T-helper 1 cell treated with Interleukin-12 subunit alpha and Interleukin-12 subunit beta and Interleukin-4 antibody, amounts not matched to agents 30 μg/mL and 1 μg/mL, for 36 hours (primary cell): ENCODE measurements around the gene RSAD1.

Source experiments
- H3K27ac Mint-ChIP-seq: one replicate; pipeline ENCODE4 v1.8.0; 2021; ENCODE audit warnings: mild to moderate bottlenecking, mixed read lengths
- H3K27me3 Mint-ChIP-seq: one replicate; pipeline ENCODE4 v1.8.0; 2021; ENCODE audit warnings: low read depth, mixed read lengths
- H3K36me3 Mint-ChIP-seq: one replicate; pipeline ENCODE4 v1.8.0; 2021; ENCODE audit warnings: low read depth, mixed read lengths
- H3K4me1 Mint-ChIP-seq: one replicate; pipeline ENCODE4 v1.8.0; 2021; ENCODE audit warnings: low read depth, mixed read lengths
- H3K4me3 Mint-ChIP-seq: one replicate; pipeline ENCODE4 v1.8.0; 2021; ENCODE audit warnings: mild to moderate bottlenecking, moderate library complexity, mixed read lengths
- H3K9me3 Mint-ChIP-seq: one replicate; pipeline ENCODE4 v1.8.0; 2021; ENCODE audit warnings: mixed read lengths

The RSAD1 gene

DNA sequence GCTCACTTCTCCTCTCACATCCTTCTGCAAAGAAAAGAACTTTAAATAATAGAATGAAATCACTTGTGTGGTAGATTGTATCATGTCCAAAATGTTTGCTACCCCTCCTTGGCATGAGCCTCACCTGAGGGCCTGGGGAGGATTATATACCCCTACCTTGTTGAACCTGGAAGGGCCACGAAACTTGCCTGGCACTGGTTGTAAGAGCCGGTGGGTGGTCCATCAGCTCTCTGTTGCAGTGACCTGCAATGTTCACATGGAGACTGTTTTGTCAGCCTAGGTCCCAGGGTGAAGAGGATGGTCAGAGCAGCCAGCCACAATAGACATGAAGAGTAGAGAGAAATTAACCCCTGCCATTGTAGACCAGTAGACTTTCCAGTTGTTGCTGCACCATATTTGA, 10.2 kb downstream of the RSAD1 start:
- Mint-ChIP-seq H3K4me3 (no peak overlapping the region), H3K27me3 (peaks cover 2% of the 10 kb centered on the region), H3K4me1 (no peaks in the 10 kb centered on the region)

GRCh38 chr17:50491505-50491904, 12.8 kb downstream of the RSAD1 start:
- Mint-ChIP-seq H3K4me3 (no peak overlapping the region), H3K27me3 (peaks cover 4% of the 10 kb centered on the region)

More for the DNA sequence above, 10.2 kb downstream of the RSAD1 start:
- no peaks in the 10 kb centered on the region for H3K9me3 Mint-ChIP-seq
- peaks cover 13% of the 10 kb centered on the region for H3K36me3 Mint-ChIP-seq
- H3K27ac Mint-ChIP-seq, result no peak overlapping the region

GRCh38 chr17:50492214-50492613, 13.6 kb downstream of the RSAD1 start:
- Mint-ChIP-seq H3K9me3 (no peaks in the 10 kb centered on the region), H3K27ac (no peak overlapping the region), H3K27me3 (peaks cover 4% of the 10 kb centered on the region), H3K4me1 (no peaks in the 10 kb centered on the region), H3K36me3 (no peaks in the 10 kb centered on the region), H3K4me3 (no peak overlapping the region)

More at GRCh38 chr17:50491505-50491904, 12.8 kb downstream of the RSAD1 start:
- no peaks in the 10 kb centered on the region for H3K4me1 Mint-ChIP-seq
- no peaks in the 10 kb centered on the region for H3K36me3 Mint-ChIP-seq
- H3K27ac Mint-ChIP-seq, result no peak overlapping the region
- H3K9me3 Mint-ChIP-seq, result no peaks in the 10 kb centered on the region

DNA sequence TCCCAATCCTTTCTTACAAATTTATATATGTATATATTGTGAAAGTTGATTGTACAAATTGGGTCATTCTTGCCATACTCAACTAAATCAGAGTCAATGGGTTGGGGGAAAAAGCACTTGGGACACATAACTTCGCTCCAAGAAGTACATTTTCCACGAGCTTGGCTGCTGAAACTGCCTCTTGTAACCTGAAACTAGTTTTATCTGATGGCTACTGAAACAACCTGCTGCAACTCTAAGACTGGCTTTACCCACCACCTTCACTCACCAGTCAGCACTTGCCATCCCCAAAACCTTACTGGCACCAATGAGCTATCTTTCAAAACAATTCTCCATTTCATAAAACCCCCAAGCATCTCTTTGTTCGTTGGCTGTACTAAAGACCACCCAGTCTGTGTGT, 15.1 kb downstream of the RSAD1 start:
- H3K4me1 Mint-ChIP-seq, result no peaks in the 10 kb centered on the region
- peaks cover 4% of the 10 kb centered on the region for H3K27me3 Mint-ChIP-seq
- no peak overlapping the region for H3K4me3 Mint-ChIP-seq
- no peaks in the 10 kb centered on the region for H3K9me3 Mint-ChIP-seq
- no peaks in the 10 kb centered on the region for H3K36me3 Mint-ChIP-seq
- no peak overlapping the region for H3K27ac Mint-ChIP-seq

GRCh38 chr17:50495217-50495823, 16.7 kb downstream of the RSAD1 start:
- H3K9me3 Mint-ChIP-seq, result no peaks in the 10 kb centered on the region
- H3K36me3 Mint-ChIP-seq, result no peaks in the 10 kb centered on the region
- peaks cover 4% of the 10 kb centered on the region for H3K27me3 Mint-ChIP-seq
- no peak overlapping the region for H3K27ac Mint-ChIP-seq
- H3K4me1 Mint-ChIP-seq, result no peaks in the 10 kb centered on the region
- H3K4me3 Mint-ChIP-seq, result no peak overlapping the region

DNA sequence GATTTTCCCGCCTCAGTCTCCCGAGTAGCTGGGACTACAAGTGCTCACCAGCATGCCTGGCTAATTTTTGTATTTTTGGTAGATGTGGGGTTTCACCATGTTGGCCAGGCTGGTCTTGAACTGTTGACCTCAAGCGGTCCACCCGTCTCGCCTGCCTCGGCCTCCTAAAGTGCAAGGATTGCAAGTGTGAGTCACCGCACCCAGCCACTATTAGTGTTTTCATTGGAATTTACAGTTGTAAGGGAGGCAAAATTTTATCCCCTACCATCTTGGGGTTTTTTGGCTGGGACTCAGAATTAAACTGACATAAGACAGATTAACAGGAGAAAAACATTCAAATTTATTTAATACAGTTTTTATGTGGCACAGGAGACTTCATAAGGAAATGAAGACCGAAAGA, 17.3 kb downstream of the RSAD1 start:
- Mint-ChIP-seq H3K36me3 (no peaks in the 10 kb centered on the region), H3K4me1 (no peaks in the 10 kb centered on the region), H3K4me3 (no peak overlapping the region), H3K27me3 (peaks cover 4% of the 10 kb centered on the region), H3K9me3 (no peaks in the 10 kb centered on the region), H3K27ac (no peak overlapping the region)

- H3K27me3 Mint-ChIP-seq, result peaks cover 4% of the 10 kb centered on the region
- no peaks in the 10 kb centered on the region for H3K36me3 Mint-ChIP-seq
- peaks cover 2% of the 10 kb centered on the region for H3K4me1 Mint-ChIP-seq
- no peak overlapping the region for H3K4me3 Mint-ChIP-seq
- H3K27ac Mint-ChIP-seq, result no peak overlapping the region
- H3K9me3 Mint-ChIP-seq, result no peaks in the 10 kb centered on the region
Observed at GRCh38 chr17:50498021-50498874, 19.6 kb downstream of the RSAD1 start.

GRCh38 chr17:50499270-50499669, 20.6 kb downstream of the RSAD1 start:
- Mint-ChIP-seq H3K4me1 (peaks cover 10% of the 10 kb centered on the region), H3K9me3 (no peaks in the 10 kb centered on the region), H3K27me3 (no peaks in the 10 kb centered on the region), H3K4me3 (no peak overlapping the region), H3K36me3 (no peaks in the 10 kb centered on the region), H3K27ac (no peak overlapping the region)

DNA sequence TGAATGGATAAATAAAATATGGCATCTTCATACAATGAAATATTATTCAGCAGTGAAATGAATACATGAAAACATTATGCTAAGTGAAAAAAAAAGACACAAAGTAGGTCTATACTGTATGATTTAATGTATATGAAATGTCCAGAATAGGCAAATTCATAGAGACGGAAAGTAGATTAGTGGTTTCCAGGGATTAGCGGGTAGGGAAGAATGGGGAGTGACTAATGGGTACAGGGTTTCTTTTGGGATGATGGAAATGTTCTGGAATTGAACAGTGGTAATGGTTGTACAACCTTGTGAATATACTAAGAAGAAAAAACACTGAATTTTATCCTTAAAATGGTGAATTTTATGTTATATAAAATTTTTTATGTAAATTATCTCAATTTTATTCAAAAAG, 21.1 kb downstream of the RSAD1 start:
- Mint-ChIP-seq H3K27me3 (no peaks in the 10 kb centered on the region), H3K4me1 (peaks cover 12% of the 10 kb centered on the region), H3K27ac (no peak overlapping the region), H3K4me3 (no peak overlapping the region), H3K36me3 (no peaks in the 10 kb centered on the region), H3K9me3 (no peaks in the 10 kb centered on the region)

DNA sequence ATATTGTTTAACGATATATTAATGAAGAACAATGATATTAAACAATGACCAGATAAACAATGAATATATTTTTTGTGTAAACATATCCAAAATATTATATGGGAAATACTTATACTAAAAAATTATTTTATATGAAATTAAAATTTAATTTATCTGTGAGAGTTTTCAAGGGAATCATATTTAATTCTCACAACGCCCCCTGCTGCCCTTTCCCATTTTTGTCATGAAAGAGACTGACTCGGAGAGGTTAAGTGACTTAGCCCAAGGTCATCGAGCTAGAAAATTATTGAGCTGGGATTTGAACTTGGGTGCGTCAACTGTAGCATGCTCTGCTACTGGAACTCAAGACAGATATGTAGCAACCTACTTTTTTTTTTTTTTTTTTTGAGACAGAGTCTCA, 22.4 kb downstream of the RSAD1 start:
- Mint-ChIP-seq H3K9me3 (no peaks in the 10 kb centered on the region), H3K27me3 (no peaks in the 10 kb centered on the region), H3K27ac (no peak overlapping the region), H3K4me3 (no peak overlapping the region), H3K36me3 (no peaks in the 10 kb centered on the region), H3K4me1 (peaks cover 16% of the 10 kb centered on the region)

DNA sequence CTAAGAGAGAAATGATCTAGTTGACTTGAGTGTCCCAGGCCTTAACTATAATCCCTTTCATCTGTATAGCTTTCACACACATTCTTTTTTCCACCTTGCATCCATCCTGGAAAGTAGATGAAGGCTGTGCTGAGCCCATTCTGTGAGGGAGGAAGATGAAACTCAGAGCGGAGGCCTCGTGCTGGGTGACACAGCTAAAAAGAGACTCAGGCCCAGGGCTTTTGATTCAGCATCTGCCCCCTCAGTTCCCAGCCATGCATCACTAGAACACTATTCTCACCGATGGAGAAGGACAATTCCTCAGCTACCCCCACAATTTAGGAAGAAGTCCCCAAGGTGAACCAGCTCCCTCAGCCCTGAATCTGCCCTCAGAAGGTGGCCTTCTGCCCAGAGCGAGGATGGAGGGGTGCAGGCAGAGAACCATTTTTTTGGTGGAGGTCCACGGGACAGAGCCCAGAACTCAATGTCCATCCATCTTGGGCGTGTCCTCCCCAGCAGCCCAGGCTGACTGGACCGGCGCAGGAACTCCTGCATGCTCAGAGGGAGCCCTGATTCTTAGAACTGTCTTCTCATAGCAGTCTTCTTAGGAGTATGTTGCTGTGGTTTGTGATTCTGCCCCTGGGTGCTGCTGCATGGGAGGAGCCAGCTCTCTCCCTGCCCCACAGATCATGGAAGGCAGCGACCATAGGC, 23.8 kb downstream of the RSAD1 start:
- no peak overlapping the region for H3K4me3 Mint-ChIP-seq
- no peaks in the 10 kb centered on the region for H3K36me3 Mint-ChIP-seq
- no peaks in the 10 kb centered on the region for H3K27me3 Mint-ChIP-seq
- H3K27ac Mint-ChIP-seq, result no peak overlapping the region
- H3K9me3 Mint-ChIP-seq, result no peaks in the 10 kb centered on the region
- peaks cover 16% of the 10 kb centered on the region for H3K4me1 Mint-ChIP-seq

DNA sequence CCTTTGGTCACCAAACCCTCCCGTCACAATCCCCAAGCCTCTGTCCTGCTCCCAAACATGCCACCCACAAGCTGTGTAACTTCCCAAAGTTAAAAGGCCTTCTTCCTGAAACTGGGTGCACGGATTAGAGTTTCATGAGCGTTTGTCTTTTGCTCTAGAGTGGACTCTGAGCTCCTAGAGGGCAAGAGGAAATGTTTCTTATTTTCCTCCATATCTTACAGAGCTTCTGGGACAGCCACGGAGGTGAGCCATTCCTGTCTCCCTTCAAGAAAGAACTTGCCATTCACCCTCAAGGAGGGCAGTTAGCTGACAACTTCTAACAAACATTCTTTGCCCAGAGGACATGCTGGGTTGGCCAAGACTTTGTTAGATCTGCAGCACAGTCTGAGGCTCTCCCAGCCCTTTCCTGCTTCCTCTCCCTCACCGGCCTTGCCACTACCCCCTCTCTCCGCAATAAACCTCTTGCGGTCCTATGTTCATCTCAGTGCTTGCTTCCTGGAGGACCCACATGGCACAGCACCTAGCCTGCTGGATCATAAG, 27.0 kb downstream of the RSAD1 start:
- no peaks in the 10 kb centered on the region for H3K9me3 Mint-ChIP-seq
- H3K4me3 Mint-ChIP-seq, result no peak overlapping the region
- no peak overlapping the region for H3K27ac Mint-ChIP-seq

GRCh38 chr17:50506298-50506697, 27.6 kb downstream of the RSAD1 start:
- Mint-ChIP-seq H3K27ac (no peak overlapping the region), H3K4me1 (peaks cover 40% of the 10 kb centered on the region), H3K27me3 (no peaks in the 10 kb centered on the region), H3K9me3 (no peaks in the 10 kb centered on the region), H3K4me3 (no peak overlapping the region), H3K36me3 (no peaks in the 10 kb centered on the region)

More for the DNA sequence above, 27.0 kb downstream of the RSAD1 start:
- Mint-ChIP-seq H3K27me3 (no peaks in the 10 kb centered on the region), H3K36me3 (no peaks in the 10 kb centered on the region), H3K4me1 (peaks cover 34% of the 10 kb centered on the region)

DNA sequence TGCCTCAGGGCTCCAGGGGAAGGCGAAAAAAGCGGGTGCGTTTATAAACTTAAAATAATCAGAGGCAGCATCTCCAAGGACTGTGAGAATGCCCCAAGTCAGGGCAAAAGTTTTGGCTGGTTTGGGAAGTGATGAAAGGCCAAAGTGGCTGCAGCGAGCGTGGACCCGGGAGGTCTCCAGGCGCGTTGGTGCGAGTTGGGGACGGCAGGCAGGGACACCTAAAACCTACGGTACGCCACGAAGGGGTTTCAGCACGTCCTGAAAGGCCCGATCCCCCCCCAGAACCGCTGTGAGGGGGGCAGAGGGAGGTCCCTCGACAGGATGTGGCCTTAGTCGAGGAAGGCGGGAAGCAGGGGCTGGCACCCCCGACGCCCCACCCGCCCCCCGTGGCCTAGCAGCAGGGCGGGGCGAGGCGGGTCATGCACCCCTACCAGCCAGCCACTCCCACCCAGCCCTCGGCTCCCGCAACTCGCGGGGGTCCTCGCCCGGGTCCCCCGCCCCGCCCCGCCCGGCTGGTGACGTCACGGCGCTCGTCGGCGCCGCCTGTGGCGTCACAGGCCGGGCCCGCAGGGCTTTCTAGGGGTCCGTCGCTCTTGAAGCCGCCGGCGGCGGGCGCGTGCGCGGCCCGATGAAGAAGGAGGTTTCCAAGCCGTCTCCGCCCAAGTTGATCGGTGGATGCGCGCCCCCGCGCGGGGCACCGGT, 29.4 kb downstream of the RSAD1 start, which contains the start of gene MYCBPAP:
TSS of gene MYCBPAP (plus strand) at position 569 of the 702 bp plus-strand sequence. CDS start 236 bp downstream, outside the sequence.
- H3K27me3 Mint-ChIP-seq, result no peaks in the 10 kb centered on the region
- H3K36me3 Mint-ChIP-seq, result no peaks in the 10 kb centered on the region
- peak within 1 kb of the TSS; percentile 93 for H3K4me3 Mint-ChIP-seq
- H3K27ac Mint-ChIP-seq, result peak within 1 kb of the TSS; percentile 95
- H3K9me3 Mint-ChIP-seq, result no peaks in the 10 kb centered on the region
- H3K4me1 Mint-ChIP-seq, result peaks cover 49% of the 10 kb centered on the region
